DMS153 treated with DMSO at 0.1 percent for 48 hours (cell line): ENCODE data around the gene PALMD.

Source experiments
- DNase-seq: peaks from one replicate; lab custom pipeline; 2025; ENCODE audit not compliant: unreplicated experiment; lab: John Stamatoyannopoulos, UW

The PALMD gene

GRCh38 chr1:99691175-99691574 is 45.3 kb downstream of the PALMD start:
- DNase-seq = no peak

GRCh38 chr1:99696616-99697015 is 50.7 kb downstream of the PALMD start:
- DNase-seq = no peak

DNA sequence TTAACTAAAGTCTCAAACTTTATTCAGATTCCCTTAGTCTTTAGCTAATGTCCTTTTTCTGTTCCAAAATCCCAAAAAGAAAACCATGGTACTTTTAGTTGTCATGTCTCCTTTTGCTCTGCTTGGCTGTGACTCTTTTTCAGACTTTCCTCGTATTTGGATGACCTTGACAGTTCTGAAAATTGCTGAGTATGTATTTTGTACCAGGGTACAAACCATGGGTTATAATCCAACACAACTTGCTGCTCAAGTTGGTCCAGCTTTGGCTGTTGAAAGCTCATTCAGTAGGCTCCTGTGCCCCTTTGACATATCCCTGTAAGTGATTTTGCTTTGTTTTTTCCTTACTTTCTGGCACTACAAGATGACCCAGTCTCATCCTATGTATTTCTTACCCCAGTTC is 51.7 kb downstream of the PALMD start:
- DNase-seq = no peak

DNA sequence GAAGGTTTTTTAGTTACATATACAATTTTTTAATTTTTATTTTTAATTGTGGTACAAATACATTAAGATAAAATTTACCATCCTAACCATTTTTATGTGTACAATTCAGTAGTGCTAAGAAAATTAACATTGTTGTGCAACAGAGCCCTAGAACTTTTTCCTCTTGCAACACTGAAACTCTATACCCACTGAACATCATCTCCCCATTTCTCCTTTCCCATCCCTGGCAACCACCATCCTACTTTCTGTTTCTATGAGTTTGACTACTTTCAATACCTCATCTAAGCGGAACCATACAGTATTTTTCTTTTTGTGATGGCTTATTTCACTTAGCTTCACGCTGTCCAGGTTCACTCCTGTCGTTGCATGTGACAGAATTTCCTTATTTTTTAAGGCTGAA is 54.1 kb downstream of the PALMD start:
- no peak for DNase-seq

DNA sequence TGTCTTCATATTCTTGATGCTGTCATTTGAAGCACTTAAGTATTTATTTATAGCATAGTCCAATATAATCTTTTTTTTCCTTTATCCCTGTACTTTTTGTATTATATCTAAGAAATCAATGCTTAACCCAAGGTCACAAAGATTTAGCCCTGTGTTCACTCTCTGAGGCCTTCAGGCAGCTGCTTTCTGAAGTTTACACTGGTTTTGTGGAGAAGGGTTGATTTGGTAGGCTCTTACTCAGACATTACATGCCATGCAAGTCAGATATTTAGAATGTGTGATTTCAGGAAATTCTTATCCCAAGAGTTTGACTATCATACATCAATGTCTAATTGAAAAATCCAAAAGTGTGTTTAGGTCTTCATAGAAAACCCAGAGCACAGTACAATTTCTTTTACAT is 56.3 kb downstream of the PALMD start:
- no peak for DNase-seq

- no peak for DNase-seq
Observed at GRCh38 chr1:99704356-99704816, 58.5 kb downstream of the PALMD start.

GRCh38 chr1:99705385-99705784 is 59.5 kb downstream of the PALMD start:
- no peak for DNase-seq

- DNase-seq = peak; percentile 71
Observed at GRCh38 chr1:99707535-99708142, 61.7 kb downstream of the PALMD start.

- DNase-seq = no peak
Observed at GRCh38 chr1:99710994-99711393, 65.1 kb downstream of the PALMD start.

DNA sequence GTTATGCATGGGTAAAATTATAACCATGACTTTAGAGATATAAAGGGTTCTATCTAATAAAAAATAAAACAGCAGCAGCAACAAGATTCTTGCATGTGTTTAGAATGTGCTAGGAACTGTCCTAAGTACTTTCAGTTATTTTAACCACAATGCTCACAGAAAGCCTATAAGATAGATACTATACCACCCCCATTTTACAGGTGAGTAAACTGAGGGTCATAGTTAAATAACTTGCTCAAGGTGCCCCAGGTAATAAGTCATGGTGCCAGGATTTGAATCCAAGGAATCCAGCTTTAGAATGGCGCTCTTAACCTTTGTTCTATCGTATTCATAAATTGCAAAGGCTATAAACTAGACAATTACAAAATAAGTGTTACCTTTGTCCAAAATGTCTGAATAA is 67.1 kb downstream of the PALMD start:
- DNase-seq = no peak

DNA sequence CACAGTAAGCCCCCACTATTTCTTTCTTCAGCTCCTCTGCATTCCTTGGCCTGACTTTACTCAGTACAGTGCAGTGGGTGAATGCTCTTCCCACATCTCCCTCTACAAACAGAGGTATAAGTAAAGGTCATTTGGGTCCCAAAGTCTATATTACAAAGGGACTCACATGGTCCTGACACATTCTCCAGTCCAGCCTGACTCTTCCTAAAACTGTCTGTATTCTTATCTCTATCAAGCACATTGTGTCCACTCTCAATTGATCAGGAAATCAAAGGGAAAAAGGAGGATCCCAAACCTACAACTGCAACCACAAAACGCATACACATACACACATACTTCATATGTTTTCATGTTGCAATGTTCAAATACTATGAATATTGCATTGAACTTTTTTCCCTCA is 71.1 kb downstream of the PALMD start:
- no peak for DNase-seq

GRCh38 chr1:99723251-99723650 is 77.3 kb downstream of the PALMD start:
- no peak for DNase-seq

- no peak for DNase-seq
Observed at GRCh38 chr1:99725996-99726395, 80.1 kb downstream of the PALMD start.

GRCh38 chr1:99726407-99726806 is 80.5 kb downstream of the PALMD start:
- no peak for DNase-seq

GRCh38 chr1:99726818-99727217 is 80.9 kb downstream of the PALMD start:
- no peak for DNase-seq

DNA sequence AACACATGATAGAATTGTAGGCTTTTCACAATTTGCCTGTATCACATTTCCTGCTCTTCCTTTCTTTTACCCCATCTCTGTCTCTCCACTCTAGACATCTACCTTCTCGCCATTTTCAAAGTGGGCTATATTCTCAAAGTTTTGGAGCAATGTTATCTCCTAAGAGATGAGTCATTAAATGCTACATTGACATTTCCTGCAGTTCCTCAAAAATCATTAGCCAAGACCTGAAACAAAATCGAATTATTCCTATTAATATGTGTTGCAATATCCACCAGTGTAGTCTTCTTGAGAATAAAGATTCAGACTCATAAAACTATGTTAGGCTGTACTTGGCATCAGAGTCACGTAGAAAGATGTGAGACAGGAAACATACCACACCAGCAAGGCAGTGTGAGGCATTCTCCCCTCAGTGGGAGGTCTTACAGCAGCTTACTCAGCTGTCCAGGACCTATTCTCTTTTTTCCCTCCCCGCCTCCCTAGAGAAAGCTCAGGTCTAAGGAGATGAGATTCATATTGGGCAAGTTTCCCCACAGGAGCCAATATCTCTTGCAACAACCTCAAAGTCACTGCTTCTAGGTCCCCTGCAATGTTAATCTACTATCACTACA is 81.8 kb downstream of the PALMD start:
- no peak for DNase-seq

DNA sequence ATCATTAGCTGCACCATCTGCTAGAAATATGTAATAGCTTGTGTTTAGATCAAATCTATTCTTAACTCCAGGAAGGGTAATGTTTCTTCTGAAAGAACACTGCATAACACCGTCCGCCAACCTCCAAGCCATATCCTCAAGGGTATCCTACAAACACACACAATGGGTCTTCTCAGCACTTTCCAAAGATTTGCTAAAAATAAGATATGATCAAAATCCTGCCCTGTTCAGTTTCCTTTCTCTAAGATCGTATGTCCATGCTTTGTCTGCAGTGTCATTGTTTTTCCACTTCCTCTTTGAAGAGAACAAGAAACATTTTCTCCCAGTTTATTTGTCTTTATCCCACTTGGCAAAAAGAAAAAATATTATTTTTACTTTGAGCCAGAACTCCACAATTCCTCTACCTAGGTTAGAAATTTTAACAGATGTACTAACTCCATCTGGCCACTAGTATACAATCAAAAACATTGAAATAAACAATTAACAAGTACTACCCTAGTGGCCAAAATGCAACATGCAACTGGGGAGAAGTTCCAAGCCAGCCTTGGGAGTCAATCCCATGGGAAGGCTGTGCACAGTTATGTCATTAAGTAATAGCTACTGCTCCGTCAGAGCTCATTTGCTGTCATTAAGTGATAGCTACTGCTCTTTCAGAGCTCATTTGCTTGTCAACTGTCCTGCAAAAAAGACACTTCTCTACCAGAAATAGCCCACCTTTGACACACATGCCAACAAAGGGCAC is 82.8 kb downstream of the PALMD start:
- DNase-seq = no peak

DNA sequence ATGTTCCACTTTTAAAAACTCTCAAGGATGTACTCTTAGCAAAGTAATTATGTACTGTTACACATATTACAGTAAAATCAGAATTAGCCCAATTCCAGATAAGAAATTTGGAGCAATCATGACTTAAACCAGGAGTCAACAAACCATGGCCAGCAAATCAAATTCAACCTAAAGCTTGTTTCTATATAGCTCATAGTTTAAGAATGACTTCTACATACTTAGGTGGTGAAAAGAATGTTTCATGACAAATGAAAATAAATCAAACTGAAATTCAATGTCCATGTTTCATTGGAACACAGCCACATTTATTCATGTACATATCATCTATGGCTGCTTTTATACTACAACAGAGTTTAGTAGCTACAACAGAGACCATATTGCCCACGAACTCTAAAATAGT is 85.5 kb downstream of the PALMD start:
- no peak for DNase-seq

- DNase-seq = no peak
Observed at GRCh38 chr1:99735852-99736251, 89.9 kb downstream of the PALMD start.

DNA sequence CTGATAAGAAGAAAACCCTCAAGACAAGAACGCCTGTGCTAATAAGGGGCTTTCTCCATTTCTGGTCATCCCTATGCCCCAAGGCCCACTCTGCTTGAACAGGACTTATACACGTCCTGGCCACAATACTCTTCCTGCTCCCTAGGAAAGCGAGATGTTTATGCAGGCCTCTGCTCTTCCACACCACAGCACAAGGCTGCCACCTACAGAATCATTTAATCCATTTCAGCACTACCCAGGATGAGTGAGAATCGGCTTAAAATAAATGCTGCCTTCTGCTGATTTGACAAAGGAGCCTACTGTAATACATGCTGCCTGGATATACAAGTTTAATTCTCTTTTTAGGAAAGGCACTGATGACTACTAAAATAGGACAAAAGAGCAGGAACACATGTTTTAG is 91.1 kb downstream of the PALMD start:
- peak; percentile 30 for DNase-seq

- DNase-seq = no peak
Observed at GRCh38 chr1:99738858-99739465, 93.0 kb downstream of the PALMD start.

DNA sequence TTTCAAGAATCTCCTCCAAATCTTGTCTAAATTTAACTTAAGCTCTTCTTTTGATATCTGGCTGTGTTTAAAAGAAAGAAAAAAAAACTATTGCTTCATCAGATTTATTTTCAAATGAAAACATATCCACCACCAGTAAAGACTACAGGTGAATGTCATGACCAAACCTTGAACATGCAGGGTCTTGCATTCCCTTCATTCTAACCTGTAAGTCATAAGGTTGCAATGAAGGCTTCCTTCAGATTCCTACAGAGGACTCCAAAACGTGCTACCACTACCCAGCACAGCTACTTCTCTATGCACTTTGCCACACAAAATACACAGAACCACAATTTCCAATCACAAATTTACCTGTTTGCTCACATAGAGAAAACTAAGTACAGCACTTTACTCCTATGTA is 94.2 kb downstream of the PALMD start:
- no peak for DNase-seq
